Dedifferentiated amniotic fluid mesenchymal stem cell (primary cell): ENCODE measurements around the gene ETFDH.
"Not testable (repeated sequence)": the region's sequence is repeated elsewhere in the genome, so short reads cannot be mapped to it uniquely, and the experiment has no call there.

Experiments used
- DNase-seq: peaks from one replicate; pipeline ENCODE4 v3.0.0-alpha.2; 2016; ENCODE audit errors: extremely low spot score

Gene ETFDH

GRCh38 chr4:158754385-158755180, 82.5 kb downstream of the ETFDH start:
- peak; percentile 49 for DNase-seq

- DNase-seq = not testable (repeated sequence)
These were observed 83.7 kb downstream of the ETFDH start for GRCh38 chr4:158755819-158756218.

- DNase-seq = no peak
These were observed 84.5 kb downstream of the ETFDH start for GRCh38 chr4:158756588-158756987.

GRCh38 chr4:158758142-158758541, 86.0 kb downstream of the ETFDH start:
- DNase-seq = no peak

GRCh38 chr4:158758703-158759102, 86.6 kb downstream of the ETFDH start:
- DNase-seq = no peak
